Measurements from ENCODE around the gene THAP12.

THAP12 gene

GRCh38 chr11:76376746-76377558 is 4.0 kb downstream of the THAP12 start:
- DNase-seq, result no peak

- peak; percentile 38 to 81 (median 68) for DNase-seq
Observed at GRCh38 chr11:76371170-76371569, 9.8 kb downstream of the THAP12 start.

DNA sequence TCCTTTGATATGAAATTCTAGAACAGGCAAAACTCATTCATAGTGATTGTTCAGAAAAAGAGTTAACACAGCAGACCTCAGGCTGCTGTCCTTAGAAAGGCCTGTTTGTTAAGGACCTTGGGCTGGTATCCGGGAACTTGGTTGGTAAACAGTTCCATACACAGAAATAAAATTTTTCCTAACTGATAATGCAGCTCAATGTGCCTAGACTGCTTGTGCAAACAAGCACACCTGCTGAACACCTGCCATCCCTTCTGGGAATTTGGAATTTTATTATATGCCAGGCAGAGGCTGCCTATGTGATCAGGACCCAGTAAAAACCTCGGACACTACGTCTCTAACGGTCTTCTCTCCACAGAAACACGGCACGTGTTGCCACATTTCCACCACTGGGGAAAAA is 11.5 kb downstream of the THAP12 start:
- no peak for DNase-seq

DNA sequence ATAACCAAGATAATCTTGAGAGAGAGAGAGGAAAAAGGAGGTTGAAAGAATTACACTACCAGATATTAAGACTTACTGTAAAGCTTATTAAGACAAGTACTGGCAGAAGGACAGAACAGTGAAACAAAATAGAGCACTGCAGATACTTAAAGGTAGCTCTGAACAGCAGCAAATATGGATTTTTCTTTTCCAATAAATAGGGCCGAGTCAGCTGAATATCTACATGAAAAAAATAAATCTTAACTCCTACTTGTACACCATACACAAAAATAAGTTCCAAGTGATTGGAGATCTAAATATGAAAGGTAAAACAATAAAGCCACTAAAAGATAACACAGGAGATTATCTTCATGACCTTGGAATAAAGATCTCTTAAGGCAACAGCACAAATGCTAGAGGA is 12.4 kb downstream of the THAP12 start:
- no peak for DNase-seq

GRCh38 chr11:76365038-76365679 is 15.8 kb downstream of the THAP12 start:
- DNase-seq, result no peak

DNA sequence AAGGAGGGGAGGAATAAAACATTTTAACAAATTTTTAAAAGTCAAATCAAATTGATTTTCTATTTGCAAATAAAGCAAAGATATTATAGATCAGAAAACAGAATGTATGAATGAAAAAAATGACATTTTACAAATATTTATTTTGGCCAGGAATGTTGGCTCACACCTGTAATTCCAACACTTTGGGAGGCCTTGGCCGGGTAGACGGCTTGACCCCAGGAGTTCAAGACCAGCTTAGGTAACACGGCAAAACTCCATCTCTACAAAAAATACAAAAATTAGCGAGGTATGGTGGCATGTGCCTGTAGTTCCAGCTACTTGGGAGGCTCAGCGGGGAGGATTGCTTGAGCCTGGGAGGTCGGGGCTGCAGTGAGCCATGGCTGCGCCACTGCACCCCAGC is 18.2 kb downstream of the THAP12 start:
- DNase-seq, result no peak

DNA sequence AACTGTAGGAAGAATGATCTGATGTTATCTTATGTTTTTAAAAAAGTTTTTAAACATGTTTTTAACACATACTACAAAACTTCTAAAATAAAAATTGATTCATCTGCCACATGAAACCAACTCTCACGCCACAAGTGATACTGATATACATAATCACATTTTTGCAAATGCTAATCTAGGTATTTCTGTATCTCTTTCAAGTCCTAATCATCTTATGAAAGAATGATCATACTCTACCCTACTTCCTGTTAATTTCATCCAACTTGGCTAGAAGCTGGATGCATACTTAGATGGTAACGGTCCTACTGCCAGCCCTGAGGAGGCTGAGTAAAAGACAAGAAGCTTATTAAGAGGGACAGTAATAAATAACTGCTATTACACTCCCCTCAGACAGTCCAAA is 19.2 kb downstream of the THAP12 start:
- DNase-seq, result no peak

DNA sequence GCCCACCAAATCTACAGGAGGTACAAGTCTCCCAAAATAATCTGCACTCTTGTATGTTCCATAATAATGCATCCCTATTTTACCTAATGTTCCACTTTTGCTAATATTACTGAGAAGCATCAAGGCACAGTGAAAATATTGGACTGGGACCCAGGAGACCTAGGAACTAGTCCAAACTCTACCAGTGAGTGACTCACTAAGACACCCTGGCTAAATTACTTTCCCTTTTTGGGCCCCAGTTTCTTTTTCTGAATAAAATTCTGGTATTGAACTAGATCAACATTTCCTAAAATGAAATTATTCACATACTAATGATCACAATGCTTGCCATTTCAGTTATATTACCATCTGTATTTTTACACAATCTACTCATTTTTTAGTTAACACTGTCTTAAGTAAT is 19.6 kb downstream of the THAP12 start:
- DNase-seq, result no peak

DNA sequence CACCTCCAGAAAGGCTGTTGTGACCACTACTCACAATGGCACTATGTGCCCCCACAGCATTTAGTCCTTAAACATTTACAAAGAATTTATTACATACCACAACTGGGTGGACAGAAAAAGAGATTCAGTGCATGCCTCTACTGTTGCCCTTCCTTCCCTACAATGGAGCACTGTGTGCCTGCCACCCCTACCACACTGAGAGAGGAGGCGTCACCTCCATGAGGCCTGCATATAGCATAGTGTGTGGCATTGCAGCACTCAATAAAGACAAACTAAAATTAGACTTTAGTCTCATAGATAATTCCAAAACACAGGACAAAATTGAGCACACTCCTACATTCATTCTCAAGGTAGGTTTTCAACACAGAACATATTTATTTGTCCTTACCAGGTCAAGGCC is 25.8 kb downstream of the THAP12 start:
- no peak for DNase-seq

DNA sequence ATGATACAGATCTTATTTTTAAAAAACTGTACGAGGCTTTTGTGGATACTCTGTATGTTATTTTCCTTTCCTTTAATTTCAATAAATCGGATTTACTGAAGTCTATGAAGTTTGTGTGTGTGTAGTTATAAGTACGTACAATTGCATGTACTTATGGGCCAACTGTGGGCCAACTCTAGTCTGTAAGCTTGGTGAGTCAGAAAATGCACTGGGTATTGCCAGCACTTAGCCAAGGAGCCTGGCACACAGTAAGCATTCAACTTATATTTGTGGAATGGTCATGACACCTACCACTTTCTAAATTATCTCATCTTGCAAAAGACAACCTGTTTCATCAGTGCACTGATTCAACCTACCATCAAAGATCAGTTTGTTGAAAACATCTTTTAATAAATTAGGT is 32.6 kb downstream of the THAP12 start:
- DNase-seq, result no peak

DNA sequence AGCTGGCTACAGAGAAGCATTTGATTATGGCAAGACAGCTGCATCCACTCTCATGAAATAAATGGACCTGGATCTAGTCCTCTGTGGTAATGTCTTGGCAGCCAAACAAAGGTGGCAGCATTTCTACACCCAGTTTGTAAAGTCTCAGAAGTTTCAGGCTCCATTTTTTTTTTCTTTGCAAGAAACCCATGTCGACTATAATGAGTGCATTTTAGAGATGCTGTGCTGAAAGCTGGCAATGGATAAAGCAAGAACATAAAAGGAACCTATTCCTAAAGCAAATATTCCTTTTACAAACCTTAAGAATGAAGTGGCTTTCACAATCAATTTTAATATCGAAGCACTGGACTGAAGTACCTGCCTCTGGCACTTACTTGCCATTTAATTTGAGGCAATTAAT is 33.5 kb downstream of the THAP12 start:
- DNase-seq, result no peak

- peak; percentile 83 to 93 (median 91) for DNase-seq
Observed at GRCh38 chr11:76339221-76339620, 41.7 kb downstream of the THAP12 start.

DNA sequence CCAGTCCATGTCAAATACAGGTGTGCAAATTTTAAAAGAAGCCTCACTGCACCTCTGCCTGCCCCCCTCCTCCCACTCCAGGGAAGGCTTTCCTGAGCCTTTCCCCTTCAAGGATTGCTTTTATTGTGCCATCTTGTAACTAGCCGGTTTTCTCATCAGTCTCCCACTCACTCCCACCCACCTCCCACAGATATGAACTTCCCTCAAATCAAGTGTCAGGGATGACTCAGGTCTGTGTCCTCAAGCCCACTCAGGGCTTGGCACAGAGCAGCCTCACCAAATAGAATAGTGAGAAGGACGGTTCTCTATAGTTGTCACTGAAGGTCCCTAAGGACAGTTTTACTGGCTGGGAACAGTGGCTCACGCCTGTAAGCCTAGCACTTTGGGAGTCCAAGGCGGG is 43.0 kb downstream of the THAP12 start:
- peak; percentile 46 to 80 (median 75) for DNase-seq

GRCh38 chr11:76337469-76337868 is 43.5 kb downstream of the THAP12 start:
- no peak for DNase-seq

- peak; percentile 22 to 70 (median 48) for DNase-seq
Observed at GRCh38 chr11:76336597-76336996, 44.3 kb downstream of the THAP12 start.

GRCh38 chr11:76335842-76336241 is 45.1 kb downstream of the THAP12 start:
- peak; percentile 84 to 97 (median 90) for DNase-seq

DNA sequence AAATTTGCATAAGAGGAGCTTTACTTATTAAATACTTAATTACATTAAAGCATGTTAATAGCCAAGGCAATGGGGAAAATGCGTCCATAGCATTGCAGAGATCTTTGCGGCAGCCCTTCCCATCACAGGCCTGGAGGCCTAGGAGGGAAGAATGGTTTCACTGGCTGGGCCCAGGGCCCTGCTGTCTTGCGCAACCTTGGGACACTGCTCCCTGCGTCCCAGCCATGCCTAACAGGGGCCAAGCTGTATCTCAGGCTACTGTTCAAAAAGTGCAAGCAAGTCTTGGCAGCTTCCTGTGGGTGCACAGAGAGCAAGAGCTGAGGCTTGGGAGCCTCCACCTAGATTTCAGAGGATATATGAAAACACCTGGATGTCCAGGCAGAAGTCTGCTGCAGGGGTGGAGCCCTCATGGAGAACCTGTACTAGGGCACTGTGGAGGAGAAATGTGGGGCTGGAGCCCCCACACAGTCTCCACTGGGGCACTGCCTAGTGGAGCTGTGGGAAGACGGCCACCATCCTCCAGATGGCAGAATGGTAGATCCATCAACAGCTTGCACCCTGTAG is 46.0 kb downstream of the THAP12 start:
- DNase-seq, result no peak

- no peak for DNase-seq
Observed at GRCh38 chr11:76330651-76331050, 50.3 kb downstream of the THAP12 start.

GRCh38 chr11:76329983-76330382 is 50.9 kb downstream of the THAP12 start:
- DNase-seq, result no peak

DNA sequence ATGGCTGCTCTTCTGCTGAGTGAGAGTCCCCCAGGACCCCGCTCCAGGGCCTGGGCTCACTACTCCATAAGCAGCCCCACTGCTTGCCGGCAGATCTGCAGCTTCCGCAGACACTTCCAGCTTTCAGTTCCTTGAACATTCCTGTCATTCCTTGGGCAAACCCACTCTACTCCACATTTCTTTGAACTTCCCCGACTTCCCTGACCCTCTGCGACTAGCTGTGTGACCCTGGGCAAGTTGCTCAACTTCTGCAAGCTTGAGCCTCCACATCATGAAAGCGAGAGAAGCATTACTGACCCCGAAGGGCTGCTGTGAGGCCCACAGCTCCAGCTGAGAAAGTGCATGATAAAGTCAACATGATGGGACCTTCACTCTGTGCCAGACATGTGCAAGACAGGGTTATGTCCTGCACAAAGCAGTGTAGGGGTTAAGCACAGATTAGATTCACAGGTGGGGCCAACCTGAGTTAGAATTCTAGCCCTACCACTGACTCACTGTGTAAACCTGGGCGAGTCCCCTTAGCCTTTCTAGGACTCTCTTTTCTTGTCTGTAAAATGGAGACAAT is 51.8 kb downstream of the THAP12 start:
- no peak for DNase-seq

DNA sequence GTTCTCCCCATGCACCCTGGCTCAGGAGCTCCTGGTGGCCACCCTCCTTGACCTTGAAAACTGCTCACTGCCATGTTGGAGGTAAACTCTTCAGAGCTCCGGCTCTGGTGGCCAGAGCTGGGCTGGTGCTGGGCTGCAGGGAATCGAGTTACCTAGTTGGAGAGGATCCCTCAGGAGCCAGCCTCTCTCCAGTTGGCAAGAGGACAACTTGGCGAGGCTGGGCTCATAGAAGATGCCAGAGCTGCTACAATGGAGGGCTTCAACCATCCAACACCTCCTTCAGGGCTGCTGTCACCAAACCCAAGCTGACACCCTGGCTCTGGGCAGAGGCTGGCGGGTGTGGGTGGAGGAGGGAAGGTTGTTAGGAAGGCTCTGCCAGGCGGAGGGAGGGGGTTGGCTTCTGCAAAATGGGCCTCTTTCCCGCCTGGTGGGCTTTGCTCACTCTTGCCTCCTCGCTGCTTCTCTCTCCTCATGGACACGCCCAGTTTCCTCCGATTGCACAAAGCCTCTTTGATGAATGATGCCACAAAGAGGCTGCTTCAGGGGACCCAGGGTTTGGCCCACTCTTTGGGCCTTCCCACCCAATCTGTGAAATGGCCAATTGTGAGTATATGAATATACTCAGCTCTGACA is 53.1 kb downstream of the THAP12 start:
- DNase-seq, result no peak

DNA sequence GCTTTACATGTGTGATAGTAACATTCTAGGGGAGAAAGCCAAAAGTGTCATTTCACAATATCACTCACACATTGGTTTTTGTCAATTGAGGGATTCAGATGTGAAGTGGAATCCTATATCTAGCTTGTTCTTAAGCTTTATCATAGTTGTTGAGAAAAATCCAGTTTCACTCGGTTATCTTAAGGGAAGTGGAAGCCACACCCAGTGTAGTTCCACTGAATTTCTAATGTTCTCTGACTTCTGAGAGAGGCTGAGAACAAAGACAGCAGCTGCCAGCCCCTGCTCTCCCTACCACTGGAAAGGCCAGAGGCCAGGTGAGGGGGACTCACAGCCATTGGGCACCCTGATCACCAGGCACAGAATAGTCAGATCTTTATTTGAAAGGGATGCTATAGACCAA is 53.7 kb downstream of the THAP12 start:
- DNase-seq, result peak in 1 of 4 experiments; percentile 25

DNA sequence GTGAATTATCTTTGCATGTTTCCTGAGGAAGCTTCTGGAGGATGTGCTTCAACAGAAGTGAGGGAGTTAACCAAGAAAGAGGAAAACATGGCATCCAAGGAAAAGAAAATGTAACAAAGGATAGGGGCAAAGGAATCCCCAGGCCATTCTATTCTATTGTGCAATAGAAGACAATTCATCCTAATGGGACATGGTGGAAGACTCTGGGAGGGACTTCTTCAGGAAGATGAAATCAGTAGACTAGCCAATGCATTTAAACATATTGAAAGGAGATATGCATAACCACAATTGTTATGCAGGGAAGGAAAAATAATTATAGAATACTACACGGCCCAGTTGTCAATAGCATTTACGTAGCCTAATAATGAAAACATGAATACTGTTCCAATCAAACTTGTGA is 55.7 kb downstream of the THAP12 start:
- no peak for DNase-seq

Data from suppressor macrophage (primary cell).